AG04450 (cell line): Measurements from ENCODE around the gene APOD. TPM values are rescaled to one million over a fixed set of nuclear protein-coding genes. Genes with fewer than 3 reads are reported as not detected.

Source experiments
- CTCF ChIA-PET: fragments of 300-600, 350-600 bp; formaldehyde crosslinking; extraction: SDS; loops from one replicate; lab custom pipeline; 2022; ENCODE audit warnings: antibody characterized with exemption, inconsistent platforms; lab: Charles Lee
- POLR2A ChIA-PET: fragments of 350-600 bp; formaldehyde crosslinking; extraction: SDS; loops from one replicate; lab custom pipeline; 2021; ENCODE audit warnings: antibody characterized with exemption, inconsistent platforms; lab: Yijun Ruan, JAX
- DNase-seq: peaks from one replicate; pipeline ENCODE4 v3.0.0-alpha.2; 2011; ENCODE audit warnings: low read depth, low spot score
- H3K27ac ChIP-seq: one replicate; pipeline ENCODE4 v1.5.1; 2012; ENCODE audit warnings: low read depth, low read length, control low read depth
- H3K27me3 ChIP-seq: one replicate; pipeline ENCODE4 v1.6.0; 2012; ENCODE audit warnings: low read length; ENCODE audit not compliant: control insufficient read depth, insufficient read depth
- H3K4me3 ChIP-seq: 2 replicates; pipeline ENCODE4 v1.5.1; 2011; ENCODE audit warnings: mild to moderate bottlenecking, low read depth, low read length, control low read depth
- H3K9me3 ChIP-seq: 2 replicates; pipeline ENCODE4 v1.5.1; 2012; ENCODE audit warnings: low read length; ENCODE audit not compliant: control insufficient read depth, insufficient read depth
- CTCF ChIP-seq: IDR thresholded peaks from 2 replicates; pipeline ENCODE4 v1.5.1; 2011; ENCODE audit warnings: low read depth, low read length, control low read depth, inconsistent platforms
- polyA plus RNA-seq: library from polyadenylated mRNA; depleted of rRNA; stranded (reverse); fragments of >200 nt; gene quantifications from 2 replicates; pipeline ENCODE4 v1.2.3, GENCODE V29; 2011

APOD gene
- polyA plus RNA-seq, 1 experiment, result 0.56 TPM

GRCh38 chr3:195537995-195538394 lies 45.7 kb downstream of the APOD start:
- TF ChIP-seq CTCF, result no peak
- H3K27ac ChIP-seq, result no peak overlapping the region
- H3K9me3 ChIP-seq, result no peaks in the 10 kb centered on the region; the same call in 1 of the 2 replicates
- DNase-seq, result no peak
- H3K4me3 ChIP-seq, result no peak overlapping the region
- CTCF ChIA-PET, result interaction anchor here (0.6 to 2.6 kb wide), 4 partner anchors 145 to 852 kb away, joined by 3 to 16 read pairs (median 4); partner anchors contain the start of gene XXYLT1
- POLR2A ChIA-PET, result no interaction called here
- H3K27me3 ChIP-seq, result no peaks in the 10 kb centered on the region

GRCh38 chr3:195535293-195535692 lies 48.4 kb downstream of the APOD start:
- Histone ChIP-seq H3K27me3 (no peaks in the 10 kb centered on the region), H3K4me3 (no peak overlapping the region), H3K9me3 (no peaks in the 10 kb centered on the region), H3K27ac (no peak overlapping the region)
- no peak for DNase-seq
- no peak for TF ChIP-seq CTCF
- ChIA-PET POLR2A (no interaction called here), CTCF (interaction anchor here (0.6 to 0.8 kb wide), 2 partner anchors 13 to 20 kb away, joined by 3 to 4 read pairs; no protein-coding TSS in a partner anchor)

GRCh38 chr3:195532834-195533233 lies 50.9 kb downstream of the APOD start:
- H3K27me3 ChIP-seq, result no peaks in the 10 kb centered on the region
- CTCF ChIA-PET, result interaction anchor here (1.6 to 2.5 kb wide), 2 partner anchors 10 to 261 kb away, joined by 7 to 15 read pairs; partner anchors contain the start of gene XXYLT1
- H3K9me3 ChIP-seq, result no peaks in the 10 kb centered on the region
- TF ChIP-seq CTCF, result no peak
- DNase-seq, result no peak
- H3K4me3 ChIP-seq, result no peak overlapping the region
- no peak overlapping the region for H3K27ac ChIP-seq
- POLR2A ChIA-PET, result interaction anchor here (0.6 kb wide), 1 partner anchor 161 kb away, joined by 4 read pairs; no protein-coding TSS in a partner anchor

- no peak for TF ChIP-seq CTCF
- H3K27ac ChIP-seq, result no peak overlapping the region
- no peak for DNase-seq
- H3K27me3 ChIP-seq, result no peaks in the 10 kb centered on the region
- no peaks in the 10 kb centered on the region for H3K9me3 ChIP-seq
- ChIA-PET POLR2A (no interaction called here), CTCF (interaction anchor here (1.0 to 2.5 kb wide), 2 partner anchors 10 to 261 kb away, joined by 4 to 15 read pairs; partner anchors contain the start of gene XXYLT1)
- H3K4me3 ChIP-seq, result no peak overlapping the region
Measured at GRCh38 chr3:195532345-195532744, 51.4 kb downstream of the APOD start.

DNA sequence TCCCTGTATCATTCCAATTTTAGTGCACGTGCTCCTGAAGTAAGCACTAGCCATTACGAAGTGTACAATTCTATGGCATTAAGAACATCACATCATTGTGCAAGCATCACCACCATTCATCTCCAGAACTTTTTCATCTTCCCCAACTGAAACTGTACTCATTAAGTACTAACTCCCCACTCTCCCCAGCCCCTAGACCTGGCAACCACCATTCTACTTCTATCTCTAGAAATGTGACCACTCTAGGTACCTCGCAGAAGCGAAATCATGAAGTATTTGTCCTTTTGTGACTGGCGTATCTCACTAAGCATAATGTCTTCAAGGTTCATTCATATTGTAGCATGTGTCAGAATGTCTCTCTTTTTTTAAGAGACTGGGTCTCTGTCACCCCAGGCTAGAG lies 52.1 kb downstream of the APOD start:
- Histone ChIP-seq H3K9me3 (no peaks in the 10 kb centered on the region), H3K4me3 (no peak overlapping the region), H3K27ac (no peak overlapping the region), H3K27me3 (no peaks in the 10 kb centered on the region)
- POLR2A ChIA-PET, result no interaction called here
- CTCF ChIA-PET, result interaction anchor here (1.0 to 2.5 kb wide), 2 partner anchors 9 to 260 kb away, joined by 4 to 15 read pairs; partner anchors contain the start of gene XXYLT1
- TF ChIP-seq CTCF, result no peak
- DNase-seq, result no peak
